WTC11 (cell line): ENCODE measurements around the gene TC2N. TPM values are rescaled to one million over a fixed set of nuclear protein-coding genes. Genes with fewer than 3 reads are reported as not detected.

Experiments
- ATAC-seq: fragments of 200-7000 bp; cut with Tn5 transposase; 2 replicates; pipeline ENCODE4 v1.10.0; 2021; ENCODE audit warnings: mild to moderate bottlenecking, moderate library complexity
- CTCF ChIA-PET: fragments of 300-600 bp; sonication (Branson Sonifier 250); formaldehyde crosslinking; loops from one replicate; lab custom pipeline; 2021; ENCODE audit warnings: antibody characterized with exemption; lab: Charles Lee
- POLR2A ChIA-PET: fragments of 350-600 bp; sonication (Branson Sonifier 250); formaldehyde crosslinking; loops from one replicate; lab custom pipeline; 2021; ENCODE audit warnings: antibody characterized with exemption; lab: Charles Lee
- DNase-seq: peaks from one replicate; pipeline ENCODE4 v3.0.0; 2021; ENCODE audit warnings: low spot score
- H3K27ac Mint-ChIP-seq: 2 replicates; pipeline ENCODE4 v1.8.0; 2021; ENCODE audit warnings: mixed read lengths
- H3K27me3 Mint-ChIP-seq: 2 replicates; pipeline ENCODE4 v1.8.0; 2021; ENCODE audit warnings: low read depth, mild to moderate bottlenecking, moderate library complexity, mixed read lengths
- H3K36me3 Mint-ChIP-seq: 2 replicates; pipeline ENCODE4 v1.8.0; 2021; ENCODE audit warnings: mixed read lengths
- H3K4me1 Mint-ChIP-seq: 2 replicates; pipeline ENCODE4 v1.8.0; 2022; ENCODE audit warnings: mixed read lengths
- H3K4me3 Mint-ChIP-seq: 2 replicates; pipeline ENCODE4 v1.8.0; 2021; ENCODE audit warnings: mild to moderate bottlenecking, moderate library complexity, mixed read lengths
- H3K9me3 Mint-ChIP-seq: 2 replicates; pipeline ENCODE4 v1.8.0; 2021; ENCODE audit warnings: mixed read lengths
- AFF4 ChIP-seq: sonication (generic); formaldehyde crosslinking; IDR thresholded peaks from 2 replicates; pipeline ENCODE4 v1.8.1; 2023; ENCODE audit warnings: mild to moderate bottlenecking, missing genetic modification reagents, borderline replicate concordance
- ARID4B ChIP-seq: sonication (generic); formaldehyde crosslinking; IDR thresholded peaks from 2 replicates; pipeline ENCODE4 v1.8.0; 2023; ENCODE audit warnings: missing genetic modification reagents, mild to moderate bottlenecking, borderline replicate concordance
- NR3C1 ChIP-seq: sonication (generic); formaldehyde crosslinking; conservative IDR thresholded peaks from 2 replicates; pipeline ENCODE4 v1.8.1; 2023; ENCODE audit warnings: low read depth, mild to moderate bottlenecking, missing genetic modification reagents
- RORB ChIP-seq: fragments of 250-450 bp; sonication (Bioruptor Pico); IDR thresholded peaks from 2 replicates; pipeline ENCODE4 v1.9.0; 2021; ENCODE audit warnings: mild to moderate bottlenecking
- STAT6 ChIP-seq: sonication (generic); formaldehyde crosslinking; conservative IDR thresholded peaks from 2 replicates; pipeline ENCODE4 v1.8.1; 2023; ENCODE audit warnings: mild to moderate bottlenecking, low read depth, missing genetic modification reagents, moderate library complexity
- ZBTB21 ChIP-seq: sonication (generic); formaldehyde crosslinking; IDR thresholded peaks from 2 replicates; pipeline ENCODE4 v1.8.1; 2023; ENCODE audit warnings: mild to moderate bottlenecking, missing genetic modification reagents, borderline replicate concordance
- ZBTB43 ChIP-seq: sonication (generic); formaldehyde crosslinking; IDR thresholded peaks from 2 replicates; pipeline ENCODE4 v1.8.1; 2023; ENCODE audit warnings: mild to moderate bottlenecking, missing genetic modification reagents
- ZNF232 ChIP-seq: sonication (generic); formaldehyde crosslinking; IDR thresholded peaks from 2 replicates; pipeline ENCODE4 v1.8.0; 2022; ENCODE audit warnings: mild to moderate bottlenecking, missing genetic modification reagents
- ZNF416 ChIP-seq: fragments of 250-450 bp; sonication (Bioruptor Pico); IDR thresholded peaks from 2 replicates; pipeline ENCODE4 v1.9.0; 2021; ENCODE audit warnings: mild to moderate bottlenecking, inconsistent platforms
- ZNF423 ChIP-seq: fragments of 250-450 bp; sonication (Bioruptor Pico); IDR thresholded peaks from 2 replicates; pipeline ENCODE4 v2.1.2; 2022; ENCODE audit warnings: mild to moderate bottlenecking, moderate library complexity
- ZNF532 ChIP-seq: fragments of 250-450 bp; sonication (Bioruptor Pico); IDR thresholded peaks from 2 replicates; pipeline ENCODE4 v1.9.0; 2021; ENCODE audit warnings: mild to moderate bottlenecking, borderline replicate concordance
- total RNA-seq: library from RNA; stranded (reverse); gene quantifications from 3 replicates; pipeline ENCODE4 v1.2.3, GENCODE V29; 2021

The TC2N gene
- total RNA-seq, 1 experiment from 2014 or later = 33.0 TPM

GRCh38 chr14:91843437-91843836 is 23.9 kb downstream of the TC2N start:
- Mint-ChIP-seq H3K4me3 (no peak overlapping the region), H3K9me3 (no peaks in the 10 kb centered on the region), H3K27me3 (no peaks in the 10 kb centered on the region; the same call in 1 of the 2 replicates), H3K36me3 (no peaks in the 10 kb centered on the region), H3K27ac (no peak overlapping the region), H3K4me1 (peaks cover 5% of the 10 kb centered on the region; the same call in 1 of the 2 replicates)
- ChIA-PET CTCF (no interaction called here), POLR2A (no interaction called here)
- DNase-seq = no peak
- no peak for TF ChIP-seq ARID4B (CRISPR knock-in tag)
- TF ChIP-seq ZNF532 (CRISPR knock-in tag) = no peak
- no peak for TF ChIP-seq ZBTB21 (CRISPR knock-in tag)
- TF ChIP-seq AFF4 (CRISPR knock-in tag) = no peak
- no peak for TF ChIP-seq ZNF416 (CRISPR knock-in tag)
- TF ChIP-seq NR3C1 (CRISPR knock-in tag) = no peak
- no peak for TF ChIP-seq RORB (CRISPR knock-in tag)
- TF ChIP-seq STAT6 (CRISPR knock-in tag) = no peak
- no peak for TF ChIP-seq ZBTB43
- TF ChIP-seq ZNF423 = no peak
- no peak for TF ChIP-seq ZNF232 (CRISPR knock-in tag)
- no peak for ATAC-seq
